Measurements from ENCODE around the gene PRDM5. TPM values are rescaled to one million over a fixed set of nuclear protein-coding genes. Genes with fewer than 3 reads are reported as not detected.

The PRDM5 gene
- total RNA-seq (2012; rRNA removed), result 10.7 and 13.2 TPM in 2 replicates

DNA sequence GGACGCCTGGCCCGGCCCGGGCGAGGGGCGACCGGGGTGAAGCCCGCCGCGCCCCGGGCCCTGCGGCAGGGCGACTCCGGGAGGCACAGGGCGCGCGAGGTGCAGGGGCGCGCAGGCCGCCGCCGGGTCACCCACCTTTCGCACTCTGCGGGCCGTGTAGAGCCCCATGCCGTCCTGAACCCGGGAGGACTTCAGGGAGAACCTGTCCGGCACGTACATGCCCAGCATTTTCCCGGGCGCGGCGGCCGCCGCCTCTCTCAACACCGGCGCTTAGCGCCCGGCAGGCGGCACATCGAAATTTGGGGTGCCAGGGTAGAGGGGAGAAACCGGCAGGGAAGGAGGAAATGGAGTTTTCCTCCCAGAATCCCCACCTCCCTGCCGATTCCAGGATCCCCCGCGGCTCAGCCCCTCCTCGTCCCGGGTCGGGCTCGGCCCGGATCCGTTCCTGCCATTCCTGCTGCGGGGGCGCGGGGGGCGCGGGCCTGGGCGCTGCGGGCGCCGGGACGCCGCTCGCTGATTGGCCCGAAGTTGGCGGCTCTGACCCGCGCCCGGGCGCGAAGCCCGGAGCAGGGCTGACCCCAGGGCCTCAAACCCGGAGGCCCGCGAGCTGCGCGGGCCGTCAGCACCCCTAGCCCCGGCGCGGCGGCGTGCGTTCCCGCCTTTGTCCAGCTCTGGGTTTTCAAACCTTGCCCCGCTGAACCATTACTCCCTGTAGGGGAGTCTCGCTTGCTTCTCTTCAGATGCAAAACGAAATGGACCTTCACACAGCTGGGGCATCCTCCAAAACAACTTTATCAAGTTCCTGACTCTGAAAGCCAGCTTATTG, at the start of gene PRDM5:
Gene PRDM5 (minus strand): TSS at position 346 of the 826 bp plus-strand sequence. CDS start 118 bp downstream, at position 228.
- Histone ChIP-seq H3K4me3 (ENCODE audit: low read length) (peak within 1 kb of the TSS; percentile 95), H3K4me1 (ENCODE audit: control insufficient read depth, insufficient read depth, low read length) (peaks cover 12% of the 10 kb centered on the region), H3K9ac (ENCODE audit: low read depth, low read length) (peak within 1 kb of the TSS; percentile 87), H3K36me3 (ENCODE audit: insufficient read depth, low read length) (no peaks in the 10 kb centered on the region), H3K9me3 (replicated peaks; ENCODE audit: low read length) (no peaks in the 10 kb centered on the region), H3K27me3 (ENCODE audit: control insufficient read depth, insufficient read depth, low read length) (no peaks in the 10 kb centered on the region), H3K4me2 (ENCODE audit: low read length) (peak within 1 kb of the TSS; percentile 84)

DNA sequence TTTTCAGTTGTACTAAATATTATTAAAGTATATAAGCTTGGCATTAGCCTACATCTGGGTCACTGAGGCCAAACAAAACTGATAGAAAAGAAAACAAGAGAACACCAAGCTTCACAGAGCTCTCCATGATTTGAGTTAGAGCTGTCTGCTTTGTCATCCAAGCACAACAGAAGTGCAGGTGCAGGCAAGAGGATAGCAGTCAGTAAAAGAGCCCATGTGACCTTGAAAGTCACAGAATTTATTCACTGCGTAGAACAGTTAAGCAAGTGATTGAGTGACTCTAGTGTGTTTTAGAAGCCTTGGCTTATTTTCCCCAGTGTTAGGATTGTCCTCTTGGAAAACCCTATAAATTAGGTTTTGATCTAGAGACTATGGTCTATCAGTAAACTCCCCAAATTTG, 49.4 kb upstream of the PRDM5 start:
- H3K4me3 ChIP-seq (ENCODE audit: low read length), result no peak overlapping the region
- H3K27me3 ChIP-seq (ENCODE audit: control insufficient read depth, insufficient read depth, low read length), result no peaks in the 10 kb centered on the region
- H3K9ac ChIP-seq (ENCODE audit: low read depth, low read length), result no peak overlapping the region
- no peak overlapping the region for H3K4me2 ChIP-seq (ENCODE audit: low read length)
- no peaks in the 10 kb centered on the region for H3K4me1 ChIP-seq (ENCODE audit: control insufficient read depth, insufficient read depth, low read length)
- no peaks in the 10 kb centered on the region for H3K9me3 ChIP-seq (replicated peaks; ENCODE audit: low read length)
- H3K36me3 ChIP-seq (ENCODE audit: insufficient read depth, low read length), result no peaks in the 10 kb centered on the region

DNA sequence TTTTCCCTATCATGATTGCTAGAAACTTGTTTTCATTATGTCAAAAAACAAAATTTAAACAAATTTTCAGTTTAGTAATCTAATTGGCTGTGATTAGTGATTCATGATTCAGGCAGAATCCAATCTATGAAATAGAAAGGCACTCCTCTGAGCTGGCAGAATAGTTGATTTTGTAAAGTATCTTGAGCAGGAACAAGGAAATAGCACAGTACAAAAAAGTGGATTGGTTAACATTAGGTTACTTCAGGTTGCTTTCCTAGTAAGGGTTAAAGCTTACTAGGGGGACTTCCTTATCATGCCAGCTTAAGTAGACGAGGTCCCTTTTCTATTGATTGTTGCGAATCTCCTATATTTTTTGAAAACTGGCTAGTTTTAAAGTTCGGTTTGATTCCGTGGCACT, 43.4 kb upstream of the PRDM5 start:
- no peaks in the 10 kb centered on the region for H3K9me3 ChIP-seq (replicated peaks; ENCODE audit: low read length)
- no peaks in the 10 kb centered on the region for H3K27me3 ChIP-seq (ENCODE audit: control insufficient read depth, insufficient read depth, low read length)
- H3K9ac ChIP-seq (ENCODE audit: low read depth, low read length), result no peak overlapping the region
- H3K4me1 ChIP-seq (ENCODE audit: control insufficient read depth, insufficient read depth, low read length), result no peaks in the 10 kb centered on the region
- no peak overlapping the region for H3K4me2 ChIP-seq (ENCODE audit: low read length)
- H3K36me3 ChIP-seq (ENCODE audit: insufficient read depth, low read length), result no peaks in the 10 kb centered on the region
- no peak overlapping the region for H3K4me3 ChIP-seq (ENCODE audit: low read length)

DNA sequence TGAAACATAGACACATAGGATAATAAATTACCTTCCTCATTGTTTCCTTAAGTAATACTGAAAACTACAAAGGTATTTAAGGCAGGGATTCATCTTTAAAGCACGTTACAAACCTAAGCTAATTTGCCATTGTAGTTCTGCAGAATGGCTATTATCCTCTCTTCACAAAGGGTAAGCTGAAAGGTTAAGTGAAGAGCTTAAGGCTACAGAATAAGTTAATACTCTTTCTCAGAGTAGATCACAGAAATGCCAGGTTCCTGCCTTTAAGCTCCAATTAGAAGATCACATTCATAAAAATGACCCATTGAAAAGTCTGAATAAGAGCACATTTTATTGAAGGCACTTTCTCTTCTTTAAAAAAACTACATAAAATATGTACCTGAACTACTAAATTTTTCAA, 42.1 kb upstream of the PRDM5 start:
- H3K4me3 ChIP-seq (ENCODE audit: low read length), result no peak overlapping the region
- no peaks in the 10 kb centered on the region for H3K9me3 ChIP-seq (replicated peaks; ENCODE audit: low read length)
- no peaks in the 10 kb centered on the region for H3K27me3 ChIP-seq (ENCODE audit: control insufficient read depth, insufficient read depth, low read length)
- H3K9ac ChIP-seq (ENCODE audit: low read depth, low read length), result no peak overlapping the region
- no peaks in the 10 kb centered on the region for H3K36me3 ChIP-seq (ENCODE audit: insufficient read depth, low read length)
- no peaks in the 10 kb centered on the region for H3K4me1 ChIP-seq (ENCODE audit: control insufficient read depth, insufficient read depth, low read length)
- no peak overlapping the region for H3K4me2 ChIP-seq (ENCODE audit: low read length)

DNA sequence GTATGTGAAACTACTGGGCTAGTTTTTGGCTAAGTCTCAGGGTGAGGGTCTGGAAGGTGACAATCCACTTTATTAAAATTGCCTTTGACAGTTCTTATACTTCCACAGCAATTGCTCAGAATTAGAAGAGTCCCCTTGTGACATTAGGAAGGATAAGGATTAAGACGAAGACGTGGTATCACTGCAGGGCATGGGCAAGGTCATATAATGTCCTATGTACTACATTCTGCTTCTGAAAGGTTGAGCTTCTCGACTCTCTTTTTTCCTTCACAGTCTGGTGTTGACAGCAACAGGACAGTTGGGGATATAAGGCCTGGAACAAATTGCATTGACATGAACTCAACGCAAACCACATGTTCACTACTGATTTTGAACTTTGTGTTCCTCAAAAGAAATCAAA, 40.9 kb upstream of the PRDM5 start:
- Histone ChIP-seq H3K9me3 (replicated peaks; ENCODE audit: low read length) (no peaks in the 10 kb centered on the region), H3K4me3 (ENCODE audit: low read length) (no peak overlapping the region), H3K4me1 (ENCODE audit: control insufficient read depth, insufficient read depth, low read length) (no peaks in the 10 kb centered on the region), H3K36me3 (ENCODE audit: insufficient read depth, low read length) (no peaks in the 10 kb centered on the region), H3K4me2 (ENCODE audit: low read length) (no peak overlapping the region), H3K27me3 (ENCODE audit: control insufficient read depth, insufficient read depth, low read length) (no peaks in the 10 kb centered on the region), H3K9ac (ENCODE audit: low read depth, low read length) (no peak overlapping the region)

DNA sequence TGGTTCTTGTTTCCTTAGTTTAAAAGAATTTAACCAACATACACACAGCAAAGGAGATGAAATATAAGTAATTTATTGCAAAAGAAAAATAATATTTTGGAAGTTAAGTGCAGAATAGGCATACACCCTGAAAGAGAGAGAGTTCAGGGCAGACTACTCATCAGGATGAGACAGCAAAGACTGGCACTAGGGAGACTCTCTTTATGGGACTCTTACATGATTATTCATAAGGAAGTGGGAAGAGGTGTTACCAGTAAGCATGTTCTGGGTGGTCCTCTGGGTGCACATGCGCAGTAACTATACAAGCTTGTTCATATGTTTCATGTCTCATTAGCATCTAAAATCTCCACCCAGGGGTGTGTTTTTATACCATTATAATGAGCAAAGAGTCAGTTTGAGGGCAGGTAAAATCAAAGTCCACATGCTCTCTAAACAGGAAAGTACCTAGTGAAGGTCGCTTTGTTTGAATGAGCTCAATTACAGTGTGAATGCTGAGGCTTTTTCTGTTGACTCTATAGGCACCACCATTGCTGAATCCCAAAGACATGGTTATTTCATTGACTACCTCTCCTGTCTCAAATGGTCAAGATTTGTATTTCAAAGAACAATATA, 38.2 kb upstream of the PRDM5 start:
- no peaks in the 10 kb centered on the region for H3K9me3 ChIP-seq (replicated peaks; ENCODE audit: low read length)
- H3K27me3 ChIP-seq (ENCODE audit: control insufficient read depth, insufficient read depth, low read length), result no peaks in the 10 kb centered on the region
- H3K9ac ChIP-seq (ENCODE audit: low read depth, low read length), result no peak overlapping the region
- no peak overlapping the region for H3K4me3 ChIP-seq (ENCODE audit: low read length)
- H3K4me1 ChIP-seq (ENCODE audit: control insufficient read depth, insufficient read depth, low read length), result no peaks in the 10 kb centered on the region
- H3K4me2 ChIP-seq (ENCODE audit: low read length), result no peak overlapping the region
- no peaks in the 10 kb centered on the region for H3K36me3 ChIP-seq (ENCODE audit: insufficient read depth, low read length)

DNA sequence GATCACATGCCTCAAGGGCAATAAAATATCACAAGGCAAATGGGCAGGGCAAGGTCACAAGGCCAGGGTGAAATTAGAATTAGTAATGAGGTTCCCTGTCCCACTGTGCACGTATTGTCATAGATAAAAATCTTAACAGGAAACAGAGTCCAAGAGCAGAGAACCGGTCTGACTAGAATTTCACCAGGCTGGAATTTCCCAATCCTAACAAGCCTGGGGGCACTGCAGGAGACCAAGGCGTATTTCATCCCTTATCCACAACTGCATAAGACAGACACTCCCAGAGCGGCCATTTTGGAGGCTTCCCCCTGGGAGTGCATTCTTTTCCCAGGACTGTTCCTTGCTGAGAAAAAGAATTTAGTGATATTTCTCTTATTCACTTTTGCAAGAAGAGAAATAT, 25.9 kb upstream of the PRDM5 start:
- Histone ChIP-seq H3K4me1 (ENCODE audit: control insufficient read depth, insufficient read depth, low read length) (no peaks in the 10 kb centered on the region), H3K9ac (ENCODE audit: low read depth, low read length) (no peak overlapping the region), H3K4me3 (ENCODE audit: low read length) (no peak overlapping the region), H3K4me2 (ENCODE audit: low read length) (no peak overlapping the region), H3K27me3 (ENCODE audit: control insufficient read depth, insufficient read depth, low read length) (no peaks in the 10 kb centered on the region), H3K9me3 (replicated peaks; ENCODE audit: low read length) (no peaks in the 10 kb centered on the region), H3K36me3 (ENCODE audit: insufficient read depth, low read length) (no peaks in the 10 kb centered on the region)

DNA sequence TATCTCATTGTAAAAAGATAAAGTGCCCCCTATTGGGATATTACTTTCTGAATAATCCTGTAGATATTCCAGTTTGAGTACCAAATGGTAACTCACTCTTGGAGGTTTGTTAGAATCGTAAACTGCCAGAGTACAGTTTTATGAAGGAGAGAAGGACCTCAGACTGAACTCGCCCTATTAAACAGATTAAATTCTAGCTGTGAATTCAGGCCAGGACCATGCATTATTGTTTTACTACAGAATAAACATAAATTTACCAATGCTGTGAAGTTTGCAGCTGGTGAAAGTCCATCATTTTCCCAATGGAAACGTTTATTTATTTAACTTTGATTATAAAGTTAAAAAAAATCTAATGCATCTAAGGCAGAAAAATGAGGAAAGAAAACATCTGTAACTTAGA, 20.2 kb upstream of the PRDM5 start:
- no peaks in the 10 kb centered on the region for H3K9me3 ChIP-seq (replicated peaks; ENCODE audit: low read length)
- no peak overlapping the region for H3K9ac ChIP-seq (ENCODE audit: low read depth, low read length)
- no peak overlapping the region for H3K4me2 ChIP-seq (ENCODE audit: low read length)

GRCh38 chr4:120940547-120940946, 18.0 kb upstream of the PRDM5 start:
- no peaks in the 10 kb centered on the region for H3K9me3 ChIP-seq (replicated peaks; ENCODE audit: low read length)
- no peaks in the 10 kb centered on the region for H3K36me3 ChIP-seq (ENCODE audit: insufficient read depth, low read length)
- H3K4me3 ChIP-seq (ENCODE audit: low read length), result no peak overlapping the region
- H3K4me2 ChIP-seq (ENCODE audit: low read length), result no peak overlapping the region
- no peak overlapping the region for H3K9ac ChIP-seq (ENCODE audit: low read depth, low read length)
- no peaks in the 10 kb centered on the region for H3K4me1 ChIP-seq (ENCODE audit: control insufficient read depth, insufficient read depth, low read length)
- no peaks in the 10 kb centered on the region for H3K27me3 ChIP-seq (ENCODE audit: control insufficient read depth, insufficient read depth, low read length)

More for the DNA sequence above, 20.2 kb upstream of the PRDM5 start:
- no peaks in the 10 kb centered on the region for H3K27me3 ChIP-seq (ENCODE audit: control insufficient read depth, insufficient read depth, low read length)
- no peak overlapping the region for H3K4me3 ChIP-seq (ENCODE audit: low read length)
- no peaks in the 10 kb centered on the region for H3K4me1 ChIP-seq (ENCODE audit: control insufficient read depth, insufficient read depth, low read length)
- H3K36me3 ChIP-seq (ENCODE audit: insufficient read depth, low read length), result no peaks in the 10 kb centered on the region

- no peaks in the 10 kb centered on the region for H3K36me3 ChIP-seq (ENCODE audit: insufficient read depth, low read length)
- H3K9me3 ChIP-seq (replicated peaks; ENCODE audit: low read length), result no peaks in the 10 kb centered on the region
- H3K4me1 ChIP-seq (ENCODE audit: control insufficient read depth, insufficient read depth, low read length), result no peaks in the 10 kb centered on the region
- H3K4me3 ChIP-seq (ENCODE audit: low read length), result no peak overlapping the region
- H3K4me2 ChIP-seq (ENCODE audit: low read length), result no peak overlapping the region
- no peaks in the 10 kb centered on the region for H3K27me3 ChIP-seq (ENCODE audit: control insufficient read depth, insufficient read depth, low read length)
- H3K9ac ChIP-seq (ENCODE audit: low read depth, low read length), result no peak overlapping the region
Observed at GRCh38 chr4:120939693-120940092, 17.2 kb upstream of the PRDM5 start.

DNA sequence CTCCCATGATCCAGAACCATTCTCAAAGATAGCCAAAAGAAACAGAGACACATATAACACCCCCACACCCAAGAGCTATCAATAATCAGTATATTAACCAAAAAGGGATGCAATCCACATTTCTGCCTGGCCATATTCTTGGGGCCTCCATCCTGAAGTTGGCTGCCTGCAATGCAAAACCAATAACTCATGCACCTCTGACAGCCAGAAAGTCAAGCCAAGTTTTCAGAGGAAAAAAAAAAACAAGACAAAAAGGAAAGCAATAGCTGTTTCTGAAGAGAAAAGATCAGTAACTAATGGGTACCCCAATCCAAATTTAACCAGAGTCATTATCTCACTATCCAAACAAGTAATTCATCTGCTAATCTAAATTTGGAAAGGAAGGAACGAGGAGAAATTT, 7.3 kb upstream of the PRDM5 start:
- Histone ChIP-seq H3K36me3 (ENCODE audit: insufficient read depth, low read length) (no peaks in the 10 kb centered on the region), H3K9ac (ENCODE audit: low read depth, low read length) (no peak overlapping the region)

More for the DNA sequence above, 7.3 kb upstream of the PRDM5 start:
- Histone ChIP-seq H3K4me2 (ENCODE audit: low read length) (no peak overlapping the region), H3K27me3 (ENCODE audit: control insufficient read depth, insufficient read depth, low read length) (no peaks in the 10 kb centered on the region), H3K9me3 (replicated peaks; ENCODE audit: low read length) (no peaks in the 10 kb centered on the region), H3K4me3 (ENCODE audit: low read length) (no peak overlapping the region), H3K4me1 (ENCODE audit: control insufficient read depth, insufficient read depth, low read length) (no peaks in the 10 kb centered on the region)

All from skeletal muscle satellite cell (primary cell).